Measurements from ENCODE around the gene WDR62. TPM values are rescaled to one million over a fixed set of nuclear protein-coding genes. Genes with fewer than 3 reads are reported as not detected.

Gene WDR62
- total RNA-seq, 4 donors from 2014 or later, result 0.17 to 0.62 (median 0.29) TPM

DNA sequence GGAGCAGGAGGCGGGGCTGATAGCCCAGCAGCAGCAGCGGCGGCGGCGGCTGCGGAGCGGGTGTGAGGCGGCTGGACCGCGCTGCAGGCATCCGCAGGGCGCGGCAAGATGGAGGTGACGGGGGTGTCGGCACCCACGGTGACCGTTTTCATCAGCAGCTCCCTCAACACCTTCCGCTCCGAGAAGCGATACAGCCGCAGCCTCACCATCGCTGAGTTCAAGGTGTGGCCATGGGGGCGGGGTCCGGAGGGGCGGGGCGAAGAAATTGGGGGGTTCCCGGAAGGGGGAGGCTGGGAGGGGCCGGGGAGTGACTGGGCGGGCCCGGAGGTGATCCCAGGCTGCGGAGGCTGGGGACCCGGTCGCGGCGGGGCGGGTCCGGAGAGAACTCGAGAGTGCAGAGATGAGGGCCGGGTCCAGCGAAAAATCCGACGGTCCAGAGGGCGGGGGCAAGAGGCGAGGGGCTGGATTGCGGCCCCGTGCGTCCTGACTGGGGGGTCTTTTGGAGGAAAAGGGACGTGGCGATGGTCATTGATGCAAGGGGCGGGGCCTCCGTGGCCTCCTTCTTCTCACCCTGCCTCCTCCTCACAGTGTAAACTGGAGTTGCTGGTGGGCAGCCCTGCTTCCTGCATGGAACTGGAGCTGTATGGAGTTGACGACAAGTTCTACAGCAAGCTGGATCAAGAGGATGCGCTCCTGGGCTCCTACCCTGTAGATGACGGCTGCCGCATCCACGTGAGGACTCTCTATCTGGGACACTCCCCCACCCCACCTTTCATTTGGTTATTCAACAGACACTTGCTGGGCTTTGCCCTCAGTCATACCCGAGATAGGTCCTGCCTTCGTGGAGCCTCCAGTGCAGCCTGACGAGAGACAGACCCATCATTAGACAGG is 61.0 kb downstream of the WDR62 start, which contains the start of gene TBCB:
Gene TBCB, plus strand, starts transcription at position 16 of the 891 bp plus-strand sequence. Its CDS starts 93 bp downstream, at position 109.
- H3K9me3 ChIP-seq, result no peaks in the 10 kb centered on the region
- peak; percentile 56 for ATAC-seq
- peaks cover 0 to 56% (median 18%) of the 10 kb centered on the region in 3 donors for H3K4me1 ChIP-seq
- peaks cover 0 to 71% of the 10 kb centered on the region in 2 donors for H3K36me3 ChIP-seq
- no peaks in the 10 kb centered on the region for H3K27me3 ChIP-seq
- H3K27ac ChIP-seq, result peak within 1 kb of the TSS; percentile 68 to 96 (median 93)
- WGBS, 2 donors (ENCODE audit: low coverage in 1 of 2), result 4 to 10% methylated on average over 6 to 10 of the region's 59 CpGs
- TF ChIP-seq POLR2A (IDR thresholded peaks at IDR 0.05) (peak; percentile 68 to 70), CTCF (IDR thresholded peaks at IDR 0.05) (no peak), EP300 (IDR thresholded peaks at IDR 0.05) (no peak), POLR2AphosphoS5 (IDR thresholded peaks at IDR 0.05) (peak; percentile 83)
- H3K4me3 ChIP-seq, result peak within 1 kb of the TSS; percentile 55 to 89

DNA sequence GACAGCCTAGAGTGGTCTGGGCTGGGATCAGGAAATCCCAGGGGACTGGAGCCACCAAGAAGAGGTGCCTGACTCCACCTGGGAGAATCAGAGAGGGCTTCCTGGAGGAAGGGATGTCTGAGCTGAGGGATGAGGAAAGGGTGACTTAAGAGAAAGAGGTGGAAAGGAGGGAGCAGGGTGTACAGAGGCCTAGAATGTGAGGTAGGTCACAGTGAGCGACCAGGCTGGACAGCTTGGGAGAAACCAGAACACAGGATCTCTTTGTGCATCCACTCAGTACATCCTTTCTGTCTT is 61.6 kb downstream of the WDR62 start:
- peaks cover 0 to 71% of the 10 kb centered on the region in 2 donors for H3K36me3 ChIP-seq
- TF ChIP-seq EP300 (IDR thresholded peaks at IDR 0.05) (no peak), POLR2AphosphoS5 (IDR thresholded peaks at IDR 0.05) (no peak), CTCF (IDR thresholded peaks at IDR 0.05) (no peak), POLR2A (IDR thresholded peaks at IDR 0.05) (no peak)
- H3K4me1 ChIP-seq, result peaks cover 0 to 56% (median 18%) of the 10 kb centered on the region in 3 donors
- H3K27ac ChIP-seq, result peak overlapping the region in 3 of 4 donors; percentile 91 to 96 (median 95)
- H3K27me3 ChIP-seq, result no peaks in the 10 kb centered on the region
- WGBS, 2 donors (ENCODE audit: low coverage in 1 of 2), result 85% methylated on average over 1 of the region's 1 CpG; no CpG with 5 or more reads in 1 of the 2 donors
- ATAC-seq, result no peak
- peak overlapping the region in 1 of 2 donors; percentile 89 for H3K4me3 ChIP-seq
- no peaks in the 10 kb centered on the region for H3K9me3 ChIP-seq

DNA sequence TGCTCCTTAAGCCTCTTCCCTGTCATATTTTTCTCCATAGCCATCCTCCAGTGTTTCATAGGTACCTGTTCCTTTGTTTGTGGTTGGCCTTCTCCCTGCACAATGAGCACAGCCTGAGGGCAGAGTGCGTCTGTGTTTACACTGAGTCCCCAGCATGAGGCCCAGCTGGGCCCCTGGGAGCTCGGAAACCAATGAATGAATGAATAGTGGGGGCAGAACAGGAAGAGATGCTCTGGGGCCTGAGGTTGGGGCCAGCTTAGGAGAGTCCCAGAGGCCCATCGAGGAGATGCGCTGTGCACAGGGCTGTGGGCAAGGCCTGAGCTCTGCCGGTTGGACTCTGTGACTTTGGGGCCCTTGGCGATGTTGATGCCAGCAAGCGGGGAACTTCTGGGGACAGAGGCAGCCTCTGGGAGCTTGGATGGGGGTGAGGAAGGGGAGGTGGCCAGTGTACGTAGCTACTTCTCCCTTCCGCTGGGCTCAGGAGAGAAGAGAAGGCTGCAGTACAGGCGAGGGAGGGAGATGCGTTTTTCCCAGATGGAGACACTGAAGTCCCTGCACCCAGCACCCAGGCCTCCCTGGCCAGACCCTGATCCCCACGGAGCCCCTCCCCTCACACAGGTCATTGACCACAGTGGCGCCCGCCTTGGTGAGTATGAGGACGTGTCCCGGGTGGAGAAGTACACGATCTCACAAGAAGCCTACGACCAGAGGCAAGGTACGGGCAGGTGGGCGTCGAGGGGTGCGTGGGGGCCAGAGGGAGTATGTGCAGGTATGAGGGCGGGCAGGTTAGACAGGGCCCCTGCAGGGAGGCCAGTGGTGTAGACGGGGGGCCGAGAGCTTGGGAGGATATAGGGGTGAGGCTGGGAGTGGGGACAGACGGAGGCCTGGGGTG is 65.6 kb downstream of the WDR62 start:
- no peak for TF ChIP-seq POLR2A (IDR thresholded peaks at IDR 0.05)
- no peak for TF ChIP-seq POLR2AphosphoS5 (IDR thresholded peaks at IDR 0.05)
- TF ChIP-seq CTCF (IDR thresholded peaks at IDR 0.05), result no peak
- no peak for TF ChIP-seq EP300 (IDR thresholded peaks at IDR 0.05)
- 73 to 83% methylated on average over 3 to 14 of the region's 26 CpGs for WGBS, 2 donors (ENCODE audit: low coverage in 1 of 2)
- Histone ChIP-seq H3K4me1 (peaks cover 0 to 40% (median 11%) of the 10 kb centered on the region in 3 donors), H3K27ac (no peak overlapping the region), H3K4me3 (no peak overlapping the region), H3K9me3 (no peaks in the 10 kb centered on the region), H3K27me3 (no peaks in the 10 kb centered on the region), H3K36me3 (peaks cover 0 to 89% of the 10 kb centered on the region in 2 donors)
- no peak for ATAC-seq

DNA sequence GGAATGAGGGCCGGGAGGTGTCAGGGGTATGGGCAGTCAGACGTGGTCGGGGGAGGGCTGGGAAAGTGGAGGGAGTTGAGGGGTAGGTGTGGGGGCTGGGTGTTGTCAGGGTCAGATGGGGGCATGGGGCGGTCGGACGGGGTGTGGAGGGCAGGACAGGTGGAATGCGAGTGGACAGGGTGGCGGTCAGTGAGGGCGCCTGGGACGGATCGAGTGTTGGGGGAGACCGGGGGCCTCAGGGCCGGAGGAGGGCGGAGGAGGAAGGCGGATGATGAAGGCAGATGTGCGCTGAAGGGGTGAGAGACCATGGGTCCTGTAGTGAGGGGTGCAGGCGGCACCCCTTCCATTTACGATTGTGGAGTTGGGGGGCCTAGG is 66.3 kb downstream of the WDR62 start:
- H3K4me1 ChIP-seq, result peaks cover 0 to 36% (median 9%) of the 10 kb centered on the region in 3 donors
- no peak overlapping the region for H3K27ac ChIP-seq
- no peaks in the 10 kb centered on the region for H3K27me3 ChIP-seq
- TF ChIP-seq EP300 (IDR thresholded peaks at IDR 0.05) (no peak), CTCF (IDR thresholded peaks at IDR 0.05) (no peak), POLR2AphosphoS5 (IDR thresholded peaks at IDR 0.05) (no peak), POLR2A (IDR thresholded peaks at IDR 0.05) (no peak)
- no peak for ATAC-seq
- no peaks in the 10 kb centered on the region for H3K9me3 ChIP-seq
- H3K4me3 ChIP-seq, result no peak overlapping the region
- H3K36me3 ChIP-seq, result peaks cover 0 to 95% of the 10 kb centered on the region in 2 donors
- WGBS, 2 donors (ENCODE audit: low coverage in 1 of 2), result 88 to 92% methylated on average over 12 to 17 of the region's 18 CpGs
